PFSK-1 (cell line): ENCODE results near the gene PLXNC1.

Experiments
- POLR2AphosphoS5 ChIP-seq: IDR thresholded peaks from 2 replicates; pipeline ENCODE4 v1.6.1; 2012; ENCODE audit warnings: low read depth, mild to moderate bottlenecking, control low read depth, low read length, moderate library complexity
- TAF1 ChIP-seq: IDR thresholded peaks from 2 replicates; pipeline ENCODE4 v1.6.1; 2012; ENCODE audit warnings: low read length, control low read depth, borderline replicate concordance; ENCODE audit not compliant: insufficient read depth
- TF ChIP-seq, protein P1 (sequence below), 2 experiments: IDR thresholded peaks; 2 replicates each; pipeline versions ENCODE4 v1.6.1 to v1.8.0; 2011 to 2012; ENCODE audit warnings: low read depth in 2 of 2, low read length in 2 of 2, control low read depth in 1 of 2, inconsistent platforms in 1 of 2, mild to moderate bottlenecking in 1 of 2, moderate library complexity in 1 of 2; ENCODE audit not compliant: insufficient read depth in 1 of 2

DNA sequence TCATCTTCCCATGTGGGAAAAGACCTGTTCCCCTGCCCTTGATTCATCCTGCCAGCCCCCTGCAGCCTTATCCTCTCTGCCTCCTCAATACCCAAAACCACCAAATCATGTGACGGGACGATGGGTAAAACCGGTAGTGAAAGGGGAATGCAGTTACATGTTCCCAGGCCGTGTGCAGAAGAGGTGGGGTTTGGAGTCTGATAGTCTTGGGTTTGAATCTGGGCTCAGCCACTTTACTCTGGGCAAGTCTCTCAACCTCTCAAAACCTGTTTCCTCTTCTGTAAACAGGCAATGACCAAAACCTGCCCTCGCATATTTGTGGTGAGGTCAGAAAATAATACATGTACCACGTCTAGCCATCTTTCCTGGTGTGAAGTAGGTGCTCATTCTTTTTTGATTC is 123.0 kb downstream of the PLXNC1 start:
- no peak for TF ChIP-seq POLR2AphosphoS5
- TF ChIP-seq, protein P1, sequence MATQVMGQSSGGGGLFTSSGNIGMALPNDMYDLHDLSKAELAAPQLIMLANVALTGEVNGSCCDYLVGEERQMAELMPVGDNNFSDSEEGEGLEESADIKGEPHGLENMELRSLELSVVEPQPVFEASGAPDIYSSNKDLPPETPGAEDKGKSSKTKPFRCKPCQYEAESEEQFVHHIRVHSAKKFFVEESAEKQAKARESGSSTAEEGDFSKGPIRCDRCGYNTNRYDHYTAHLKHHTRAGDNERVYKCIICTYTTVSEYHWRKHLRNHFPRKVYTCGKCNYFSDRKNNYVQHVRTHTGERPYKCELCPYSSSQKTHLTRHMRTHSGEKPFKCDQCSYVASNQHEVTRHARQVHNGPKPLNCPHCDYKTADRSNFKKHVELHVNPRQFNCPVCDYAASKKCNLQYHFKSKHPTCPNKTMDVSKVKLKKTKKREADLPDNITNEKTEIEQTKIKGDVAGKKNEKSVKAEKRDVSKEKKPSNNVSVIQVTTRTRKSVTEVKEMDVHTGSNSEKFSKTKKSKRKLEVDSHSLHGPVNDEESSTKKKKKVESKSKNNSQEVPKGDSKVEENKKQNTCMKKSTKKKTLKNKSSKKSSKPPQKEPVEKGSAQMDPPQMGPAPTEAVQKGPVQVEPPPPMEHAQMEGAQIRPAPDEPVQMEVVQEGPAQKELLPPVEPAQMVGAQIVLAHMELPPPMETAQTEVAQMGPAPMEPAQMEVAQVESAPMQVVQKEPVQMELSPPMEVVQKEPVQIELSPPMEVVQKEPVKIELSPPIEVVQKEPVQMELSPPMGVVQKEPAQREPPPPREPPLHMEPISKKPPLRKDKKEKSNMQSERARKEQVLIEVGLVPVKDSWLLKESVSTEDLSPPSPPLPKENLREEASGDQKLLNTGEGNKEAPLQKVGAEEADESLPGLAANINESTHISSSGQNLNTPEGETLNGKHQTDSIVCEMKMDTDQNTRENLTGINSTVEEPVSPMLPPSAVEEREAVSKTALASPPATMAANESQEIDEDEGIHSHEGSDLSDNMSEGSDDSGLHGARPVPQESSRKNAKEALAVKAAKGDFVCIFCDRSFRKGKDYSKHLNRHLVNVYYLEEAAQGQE (IDR thresholded peaks at IDR 0.05; ENCODE audit: insufficient read depth in 1 of 2, low read depth in 2 of 2, low read length in 2 of 2) = no peak
- TF ChIP-seq TAF1 = no peak
